ENCODE measurements around the gene TTN. TPM values are rescaled to one million over a fixed set of nuclear protein-coding genes. Genes with fewer than 3 reads are reported as not detected.

Gene TTN
- total RNA-seq, 4 donors from 2014 or later = 0.21 to 2.1 (median 0.76) TPM

- Histone ChIP-seq H3K27me3 (no peaks in the 10 kb centered on the region), H3K36me3 (no peaks in the 10 kb centered on the region), H3K4me1 (no peaks in the 10 kb centered on the region), H3K4me3 (no peak overlapping the region), H3K27ac (no peak overlapping the region), H3K9me3 (no peaks in the 10 kb centered on the region)
- no peak for DNase-seq (ENCODE audit: low spot score in 2 of 2)
- no peak for TF ChIP-seq POLR2AphosphoS5 (IDR thresholded peaks at IDR 0.05)
- TF ChIP-seq CTCF (IDR thresholded peaks at IDR 0.05) = no peak
- no peak for TF ChIP-seq EP300 (IDR thresholded peaks at IDR 0.05)
- TF ChIP-seq POLR2A (IDR thresholded peaks at IDR 0.05) = no peak
- 75% methylated on average over 2 of the region's 2 CpGs for WGBS
Measured at GRCh38 chr2:178844701-178845100, 37.5 kb upstream of the TTN start.

- DNase-seq (ENCODE audit: low spot score in 2 of 2) = no peak
- 90% methylated on average over 4 of the region's 4 CpGs for WGBS
Measured at GRCh38 chr2:178844269-178844668, 37.0 kb upstream of the TTN start.

GRCh38 chr2:178843697-178844096, 36.5 kb upstream of the TTN start:
- Histone ChIP-seq H3K4me3 (no peak overlapping the region), H3K27ac (no peak overlapping the region), H3K27me3 (no peaks in the 10 kb centered on the region), H3K9me3 (no peaks in the 10 kb centered on the region), H3K4me1 (no peaks in the 10 kb centered on the region), H3K36me3 (no peaks in the 10 kb centered on the region)
- no peak for DNase-seq (ENCODE audit: low spot score in 2 of 2)
- TF ChIP-seq POLR2A (IDR thresholded peaks at IDR 0.05) (no peak), CTCF (IDR thresholded peaks at IDR 0.05) (no peak)
- WGBS = 91% methylated on average over 1 of the region's 1 CpG

More at GRCh38 chr2:178844269-178844668, 37.0 kb upstream of the TTN start:
- Histone ChIP-seq H3K36me3 (no peaks in the 10 kb centered on the region), H3K27ac (no peak overlapping the region), H3K9me3 (no peaks in the 10 kb centered on the region), H3K27me3 (no peaks in the 10 kb centered on the region), H3K4me1 (no peaks in the 10 kb centered on the region), H3K4me3 (no peak overlapping the region)
- no peak for TF ChIP-seq EP300 (IDR thresholded peaks at IDR 0.05)
- no peak for TF ChIP-seq CTCF (IDR thresholded peaks at IDR 0.05)
- TF ChIP-seq POLR2A (IDR thresholded peaks at IDR 0.05) = no peak
- TF ChIP-seq POLR2AphosphoS5 (IDR thresholded peaks at IDR 0.05) = no peak

- Histone ChIP-seq H3K27me3 (no peaks in the 10 kb centered on the region), H3K27ac (no peak overlapping the region), H3K4me3 (no peak overlapping the region), H3K36me3 (no peaks in the 10 kb centered on the region), H3K9me3 (no peaks in the 10 kb centered on the region), H3K4me1 (no peaks in the 10 kb centered on the region)
- no peak for DNase-seq (ENCODE audit: low spot score in 2 of 2)
- WGBS = 33% methylated on average over 4 of the region's 4 CpGs
- TF ChIP-seq CTCF (IDR thresholded peaks at IDR 0.05) = no peak
- no peak for TF ChIP-seq POLR2AphosphoS5 (IDR thresholded peaks at IDR 0.05)
- TF ChIP-seq EP300 (IDR thresholded peaks at IDR 0.05) = no peak
- no peak for TF ChIP-seq POLR2A (IDR thresholded peaks at IDR 0.05)
Measured at GRCh38 chr2:178836807-178837206, 29.6 kb upstream of the TTN start.

GRCh38 chr2:178834086-178834485, 26.9 kb upstream of the TTN start:
- Histone ChIP-seq H3K4me1 (no peaks in the 10 kb centered on the region), H3K4me3 (no peak overlapping the region), H3K27ac (no peak overlapping the region), H3K27me3 (no peaks in the 10 kb centered on the region), H3K9me3 (no peaks in the 10 kb centered on the region), H3K36me3 (no peaks in the 10 kb centered on the region)
- WGBS = 76% methylated on average over 9 of the region's 9 CpGs
- DNase-seq (ENCODE audit: low spot score in 2 of 2) = no peak
- no peak for TF ChIP-seq EP300 (IDR thresholded peaks at IDR 0.05)
- no peak for TF ChIP-seq POLR2A (IDR thresholded peaks at IDR 0.05)
- TF ChIP-seq CTCF (IDR thresholded peaks at IDR 0.05) = no peak

Measured in suprapubic skin (tissue), 4 donors.